Vagina (tissue), 2 donors: ENCODE data around the gene NDNF. TPM values are rescaled to one million over a fixed set of nuclear protein-coding genes. Genes with fewer than 3 reads are reported as not detected.

Source experiments
- DNase-seq, 2 donors: peaks; one replicate each; pipeline ENCODE4 v3.0.0-alpha.2; 2017; ENCODE audit errors: extremely low spot score in 2 of 2
- H3K27ac ChIP-seq: fragments of 200-600 bp; sonication (generic); one replicate; pipeline ENCODE4 v1.5.1; 2019
- H3K27me3 ChIP-seq: fragments of 200-600 bp; sonication (generic); one replicate; pipeline ENCODE4 v1.5.1; 2019
- H3K36me3 ChIP-seq, 2 donors: fragments of 200-600 bp; sonication (generic); one replicate each; pipeline ENCODE4 v1.5.1; 2017 to 2019
- H3K4me1 ChIP-seq: fragments of 200-600 bp; sonication (generic); one replicate; pipeline ENCODE4 v1.5.1; 2019
- H3K4me3 ChIP-seq, 2 donors: fragments of 200-600 bp; sonication (generic); 1 replicate in 1 of 2; 2 replicates in 1 of 2; pipeline ENCODE4 v1.5.1; 2016 to 2019
- H3K9me3 ChIP-seq: fragments of 200-600 bp; sonication (generic); one replicate; pipeline ENCODE4 v1.5.1; 2019
- POLR2A ChIP-seq, 2 donors: fragments of 450-650 bp; IDR thresholded peaks; one replicate each; pipeline ENCODE4 v1.6.1; 2017; ENCODE audit warnings: antibody characterized with exemption in 2 of 2, mild to moderate bottlenecking in 2 of 2, moderate library complexity in 2 of 2
- POLR2AphosphoS5 ChIP-seq, 2 donors: sonication (generic); formaldehyde crosslinking; IDR thresholded peaks; one replicate each; pipeline ENCODE4 v1.9.0; 2017; ENCODE audit warnings: antibody characterized with exemption in 2 of 2, mild to moderate bottlenecking in 2 of 2, low read depth in 1 of 2; ENCODE audit not compliant: insufficient read depth in 1 of 2
- intact Hi-C: fragments of 100-400 bp; cut with DNase I; formaldehyde crosslinking; loops from one replicate; pipeline ENCODE4 v1.15.1; 2023
- total RNA-seq: library from RNA; depleted of rRNA; stranded (reverse); fragments of >200 nt; gene quantifications from one replicate; pipeline ENCODE4 v1.2.3, GENCODE V29; 2016
- TF ChIP-seq, protein P1 (sequence below), 3 experiments: fragments of 450-650 bp in 2 of 3; fragments of 200-600 bp in 1 of 3; sonication (generic) in 1 of 3; IDR thresholded peaks; one replicate each; pipeline ENCODE4 v1.5.1; 2017 to 2019; ENCODE audit warnings: antibody characterized with exemption in 3 of 3, mild to moderate bottlenecking in 2 of 3, moderate library complexity in 2 of 3

The NDNF gene
- total RNA-seq, 1 donor from 2014 or later = 4.9 TPM

DNA sequence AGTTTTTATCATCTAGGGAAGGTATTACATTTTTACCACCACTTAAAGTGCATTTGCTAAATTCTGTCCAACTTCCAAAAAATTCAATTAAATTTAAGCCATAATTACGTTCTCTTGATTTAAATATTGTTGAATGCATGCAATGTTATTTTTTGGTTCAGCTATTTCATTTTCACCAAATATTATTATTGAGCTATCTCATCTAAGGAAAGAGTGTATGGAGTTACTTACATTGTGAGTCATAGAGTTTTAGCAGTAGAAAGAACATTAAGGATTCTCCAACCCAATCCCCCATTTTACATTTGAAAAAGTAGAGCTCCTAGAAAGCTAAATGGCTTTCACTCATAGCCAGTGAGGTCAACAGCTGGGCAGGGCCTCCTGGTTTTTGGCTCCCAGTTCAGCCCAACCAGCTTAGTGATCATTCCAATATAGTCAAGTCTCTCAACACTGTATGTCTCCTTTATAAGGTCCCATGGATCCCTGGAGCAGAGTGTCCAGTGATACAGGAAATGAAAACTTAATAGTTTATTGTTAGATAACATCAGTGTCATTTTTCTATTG lies 60.5 kb downstream of the NDNF start:
- intact Hi-C loops = no loop called here
- Histone ChIP-seq H3K27me3 (no peaks in the 10 kb centered on the region), H3K4me1 (no peaks in the 10 kb centered on the region), H3K27ac (no peak overlapping the region), H3K9me3 (no peaks in the 10 kb centered on the region), H3K36me3 (no peaks in the 10 kb centered on the region), H3K4me3 (no peak overlapping the region)
- DNase-seq = no peak
- TF ChIP-seq, protein P1, sequence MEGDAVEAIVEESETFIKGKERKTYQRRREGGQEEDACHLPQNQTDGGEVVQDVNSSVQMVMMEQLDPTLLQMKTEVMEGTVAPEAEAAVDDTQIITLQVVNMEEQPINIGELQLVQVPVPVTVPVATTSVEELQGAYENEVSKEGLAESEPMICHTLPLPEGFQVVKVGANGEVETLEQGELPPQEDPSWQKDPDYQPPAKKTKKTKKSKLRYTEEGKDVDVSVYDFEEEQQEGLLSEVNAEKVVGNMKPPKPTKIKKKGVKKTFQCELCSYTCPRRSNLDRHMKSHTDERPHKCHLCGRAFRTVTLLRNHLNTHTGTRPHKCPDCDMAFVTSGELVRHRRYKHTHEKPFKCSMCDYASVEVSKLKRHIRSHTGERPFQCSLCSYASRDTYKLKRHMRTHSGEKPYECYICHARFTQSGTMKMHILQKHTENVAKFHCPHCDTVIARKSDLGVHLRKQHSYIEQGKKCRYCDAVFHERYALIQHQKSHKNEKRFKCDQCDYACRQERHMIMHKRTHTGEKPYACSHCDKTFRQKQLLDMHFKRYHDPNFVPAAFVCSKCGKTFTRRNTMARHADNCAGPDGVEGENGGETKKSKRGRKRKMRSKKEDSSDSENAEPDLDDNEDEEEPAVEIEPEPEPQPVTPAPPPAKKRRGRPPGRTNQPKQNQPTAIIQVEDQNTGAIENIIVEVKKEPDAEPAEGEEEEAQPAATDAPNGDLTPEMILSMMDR (IDR thresholded peaks at IDR 0.05) = no peak
- TF ChIP-seq POLR2AphosphoS5 (IDR thresholded peaks at IDR 0.05; ENCODE audit: insufficient read depth in 1 of 2, low read depth in 1 of 2) = no peak
- TF ChIP-seq POLR2A (IDR thresholded peaks at IDR 0.05) = no peak

DNA sequence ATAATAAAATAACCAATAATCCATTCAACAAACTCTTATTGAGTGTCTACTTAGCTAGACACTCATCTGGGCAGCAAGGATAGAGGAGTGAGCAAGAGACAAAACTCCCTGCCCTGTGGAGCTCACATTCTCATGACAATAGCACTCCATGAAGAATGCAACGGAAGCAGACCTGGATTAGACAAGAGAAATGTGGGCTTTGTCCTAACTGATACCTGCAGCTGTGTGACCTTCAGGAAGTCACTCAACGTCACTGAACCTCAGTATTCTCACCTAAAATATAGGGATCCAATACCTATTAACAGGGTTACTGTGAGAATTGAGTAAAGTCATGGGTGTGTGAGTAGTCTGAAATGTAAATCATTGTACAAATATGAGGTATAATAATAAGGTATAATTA lies 61.2 kb downstream of the NDNF start:
- H3K4me3 ChIP-seq = no peak overlapping the region
- no peaks in the 10 kb centered on the region for H3K27me3 ChIP-seq
- no peaks in the 10 kb centered on the region for H3K9me3 ChIP-seq
- TF ChIP-seq, protein P1 (IDR thresholded peaks at IDR 0.05) = no peak
- TF ChIP-seq POLR2A (IDR thresholded peaks at IDR 0.05) = no peak
- no peak for TF ChIP-seq POLR2AphosphoS5 (IDR thresholded peaks at IDR 0.05; ENCODE audit: insufficient read depth in 1 of 2, low read depth in 1 of 2)
- no peak for DNase-seq
- H3K4me1 ChIP-seq = no peaks in the 10 kb centered on the region
- intact Hi-C loops = no loop called here
- no peaks in the 10 kb centered on the region for H3K36me3 ChIP-seq
- H3K27ac ChIP-seq = no peak overlapping the region

DNA sequence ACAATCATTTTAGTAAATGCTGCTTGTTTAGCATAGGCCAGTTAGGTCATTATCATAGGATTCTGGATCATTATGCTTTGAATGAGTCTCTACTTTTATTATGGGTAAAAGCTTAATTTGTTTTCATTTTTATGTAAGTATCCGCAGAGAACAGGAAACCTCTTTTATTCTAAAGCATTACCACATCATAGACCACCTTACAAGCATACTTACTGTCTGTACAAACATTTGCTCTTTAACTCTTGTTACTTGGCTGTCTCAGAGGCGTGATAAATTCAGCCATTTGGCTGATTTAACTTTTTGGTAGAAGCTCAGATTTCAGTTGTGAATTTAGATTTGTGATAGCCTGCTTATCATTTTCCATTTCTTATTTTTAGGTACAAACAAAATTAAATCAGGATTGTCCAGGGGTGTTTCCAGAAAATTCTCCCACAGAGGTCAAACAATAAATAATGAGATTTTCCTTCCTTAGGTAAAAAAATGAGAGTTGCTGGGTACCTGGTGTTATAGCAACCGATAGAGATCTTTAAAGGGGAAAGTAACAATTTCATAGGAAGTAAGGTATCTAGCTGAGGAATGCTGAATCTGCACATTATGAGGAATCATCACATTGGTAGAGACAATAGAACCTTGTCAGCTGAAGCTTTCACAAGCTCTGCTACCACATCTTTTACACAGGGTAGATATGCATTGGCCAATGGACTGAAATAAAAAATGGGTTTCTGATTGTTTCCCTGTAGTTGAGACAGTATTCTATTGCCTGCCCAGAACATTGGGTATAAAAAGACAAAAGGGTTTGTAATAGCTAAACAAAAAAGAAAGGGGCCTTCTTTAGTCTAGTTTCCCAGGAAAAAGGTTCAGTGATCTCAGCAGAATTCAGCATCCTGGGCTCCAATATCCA lies 62.5 kb downstream of the NDNF start:
- H3K9me3 ChIP-seq = no peaks in the 10 kb centered on the region
- intact Hi-C loops = no loop called here
- H3K27me3 ChIP-seq = no peaks in the 10 kb centered on the region
- H3K4me3 ChIP-seq = no peak overlapping the region
- H3K36me3 ChIP-seq = no peaks in the 10 kb centered on the region
- no peaks in the 10 kb centered on the region for H3K4me1 ChIP-seq
- no peak overlapping the region for H3K27ac ChIP-seq
- TF ChIP-seq POLR2AphosphoS5 (IDR thresholded peaks at IDR 0.05; ENCODE audit: insufficient read depth in 1 of 2, low read depth in 1 of 2) (no peak), POLR2A (IDR thresholded peaks at IDR 0.05) (no peak)
- TF ChIP-seq, protein P1 (IDR thresholded peaks at IDR 0.05) = no peak
- no peak for DNase-seq

DNA sequence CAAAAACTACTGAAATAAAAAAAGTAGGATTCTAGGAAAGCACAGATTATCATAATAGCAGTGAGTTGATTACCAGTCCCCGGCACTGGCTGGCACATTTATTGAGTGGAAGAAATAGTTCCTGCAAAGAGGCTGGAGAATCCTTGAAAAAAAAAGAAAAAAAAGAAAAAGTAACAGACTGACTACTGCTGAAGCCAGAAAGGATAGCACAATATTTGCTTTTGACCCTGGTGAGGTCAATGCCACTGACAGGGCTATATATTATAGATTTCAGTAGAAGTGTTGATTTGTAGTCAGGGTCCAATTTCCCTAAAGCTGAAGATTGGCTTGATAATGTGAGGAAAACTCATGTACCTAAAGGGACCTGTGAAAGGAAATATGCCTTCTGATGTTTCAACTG lies 64.7 kb downstream of the NDNF start:
- intact Hi-C loops = no loop called here
- no peak for DNase-seq
- TF ChIP-seq POLR2AphosphoS5 (IDR thresholded peaks at IDR 0.05; ENCODE audit: insufficient read depth in 1 of 2, low read depth in 1 of 2) = no peak
- TF ChIP-seq, protein P1 (IDR thresholded peaks at IDR 0.05) = no peak
- no peak for TF ChIP-seq POLR2A (IDR thresholded peaks at IDR 0.05)

DNA sequence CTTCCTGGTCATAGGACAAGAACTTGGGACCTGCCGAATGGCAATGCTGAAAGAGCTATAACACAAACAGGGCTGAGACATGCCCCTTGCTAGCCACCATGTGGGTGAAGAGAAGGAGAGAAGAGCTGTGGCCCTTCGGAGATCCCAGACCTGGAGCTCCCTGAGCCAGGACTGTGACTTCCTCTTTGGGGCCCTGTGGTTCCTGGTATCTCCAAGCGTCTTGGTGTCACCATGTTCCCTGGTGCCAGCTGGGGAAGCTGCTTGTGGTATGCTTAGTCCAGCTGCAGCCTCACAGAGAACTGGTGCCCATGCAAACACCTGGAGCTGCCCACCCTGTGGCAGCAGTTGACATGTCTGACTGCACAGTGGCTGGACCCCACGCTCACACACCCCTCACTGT lies 68.5 kb downstream of the NDNF start:
- intact Hi-C loops = no loop called here
- Histone ChIP-seq H3K4me3 (no peak overlapping the region), H3K36me3 (no peaks in the 10 kb centered on the region), H3K4me1 (no peaks in the 10 kb centered on the region), H3K27ac (no peak overlapping the region), H3K27me3 (no peaks in the 10 kb centered on the region), H3K9me3 (no peaks in the 10 kb centered on the region)
- TF ChIP-seq, protein P1 (IDR thresholded peaks at IDR 0.05) = no peak
- TF ChIP-seq POLR2A (IDR thresholded peaks at IDR 0.05) (no peak), POLR2AphosphoS5 (IDR thresholded peaks at IDR 0.05; ENCODE audit: insufficient read depth in 1 of 2, low read depth in 1 of 2) (no peak)
- no peak for DNase-seq

More for the DNA sequence above, 64.7 kb downstream of the NDNF start:
- Histone ChIP-seq H3K4me3 (no peak overlapping the region), H3K27ac (no peak overlapping the region), H3K4me1 (no peaks in the 10 kb centered on the region), H3K27me3 (no peaks in the 10 kb centered on the region), H3K36me3 (no peaks in the 10 kb centered on the region), H3K9me3 (no peaks in the 10 kb centered on the region)
